NCI-H2227 (cell line): ENCODE data around the gene WTIP.
"Not testable (repeated sequence)": the region's sequence is repeated elsewhere in the genome, so short reads cannot be mapped to it uniquely, and the experiment has no call there.

Experiments
- DNase-seq: peaks from one replicate; lab custom pipeline; 2025; ENCODE audit not compliant: unreplicated experiment; lab: John Stamatoyannopoulos, UW

WTIP gene

DNA sequence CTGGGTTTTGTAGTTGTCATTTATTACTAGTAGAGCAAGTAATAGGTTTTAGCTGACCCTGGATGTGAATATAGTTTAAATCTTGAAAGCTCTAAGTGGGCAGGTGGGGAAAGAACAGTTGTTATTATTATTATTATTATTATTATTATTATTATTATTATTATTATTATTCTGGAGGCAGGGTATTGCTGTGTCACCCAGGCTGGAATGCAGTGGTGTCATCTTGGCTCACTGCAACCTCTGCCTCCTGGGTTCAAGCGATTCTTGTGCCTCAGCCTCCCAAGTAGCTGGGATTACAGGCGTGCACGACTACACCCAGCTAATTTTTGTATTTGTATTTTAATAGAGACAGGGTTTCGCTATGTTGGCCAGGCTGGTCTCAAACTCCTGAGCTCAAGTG is 3.1 kb upstream of the WTIP start:
- DNase-seq = not testable (repeated sequence)

DNA sequence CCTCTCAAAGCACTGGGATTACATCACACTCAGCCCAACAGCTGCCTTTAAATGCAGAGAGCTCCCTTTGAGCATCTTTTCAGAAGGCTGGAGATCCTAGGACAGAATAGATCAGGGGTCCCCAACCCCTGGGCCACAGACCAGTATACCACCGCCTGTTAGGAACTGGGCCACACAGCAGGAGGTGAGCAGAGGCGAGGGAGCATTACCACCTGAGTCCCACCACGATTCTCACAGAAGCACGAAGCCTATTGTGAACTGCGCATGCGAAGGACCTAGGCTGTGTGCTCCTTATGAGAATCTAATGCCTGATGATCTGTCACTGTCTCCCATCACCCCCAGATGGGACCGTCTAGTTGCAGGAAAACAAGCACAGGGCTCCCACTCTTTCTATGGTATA is 2.2 kb upstream of the WTIP start:
- no peak for DNase-seq

DNA sequence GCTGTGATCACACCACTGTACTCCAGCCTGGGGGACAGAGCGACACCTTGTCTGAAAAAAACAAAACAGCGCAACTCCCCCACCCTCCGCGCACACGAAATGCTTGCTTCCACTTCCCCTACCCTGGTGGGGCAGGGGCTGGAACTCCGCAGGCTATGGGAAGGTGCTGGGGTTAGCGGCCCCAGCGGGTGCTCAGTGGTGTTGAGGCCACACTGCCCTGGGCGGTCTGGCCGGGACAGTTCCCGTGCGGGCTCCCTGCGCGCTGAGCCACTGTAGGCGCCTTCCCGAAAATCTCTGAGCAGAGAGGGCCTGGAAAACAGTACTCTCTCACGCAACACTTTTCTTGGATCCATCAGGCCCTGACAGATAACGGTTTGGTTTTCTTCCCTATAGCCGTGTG is 1.1 kb upstream of the WTIP start:
- no peak for DNase-seq

DNA sequence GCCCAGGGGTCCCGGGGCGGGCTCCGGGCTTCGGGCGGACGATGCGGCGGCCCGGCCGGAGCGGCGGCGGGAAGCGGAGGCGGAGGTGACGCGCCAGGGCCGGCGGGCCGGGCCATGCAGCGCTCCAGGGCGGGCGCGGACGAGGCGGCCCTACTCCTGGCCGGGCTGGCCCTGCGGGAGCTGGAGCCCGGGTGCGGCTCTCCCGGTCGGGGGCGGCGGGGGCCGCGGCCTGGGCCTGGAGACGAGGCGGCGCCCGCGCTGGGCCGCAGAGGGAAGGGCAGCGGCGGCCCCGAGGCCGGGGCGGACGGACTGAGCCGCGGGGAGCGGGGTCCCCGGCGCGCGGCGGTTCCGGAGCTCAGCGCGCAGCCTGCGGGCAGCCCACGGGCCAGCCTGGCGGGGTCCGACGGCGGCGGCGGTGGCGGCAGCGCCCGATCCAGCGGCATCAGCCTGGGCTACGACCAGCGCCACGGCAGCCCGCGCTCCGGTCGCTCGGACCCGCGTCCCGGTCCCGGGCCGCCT is 362 bp downstream of the WTIP start:
- peak; percentile 90 for DNase-seq

DNA sequence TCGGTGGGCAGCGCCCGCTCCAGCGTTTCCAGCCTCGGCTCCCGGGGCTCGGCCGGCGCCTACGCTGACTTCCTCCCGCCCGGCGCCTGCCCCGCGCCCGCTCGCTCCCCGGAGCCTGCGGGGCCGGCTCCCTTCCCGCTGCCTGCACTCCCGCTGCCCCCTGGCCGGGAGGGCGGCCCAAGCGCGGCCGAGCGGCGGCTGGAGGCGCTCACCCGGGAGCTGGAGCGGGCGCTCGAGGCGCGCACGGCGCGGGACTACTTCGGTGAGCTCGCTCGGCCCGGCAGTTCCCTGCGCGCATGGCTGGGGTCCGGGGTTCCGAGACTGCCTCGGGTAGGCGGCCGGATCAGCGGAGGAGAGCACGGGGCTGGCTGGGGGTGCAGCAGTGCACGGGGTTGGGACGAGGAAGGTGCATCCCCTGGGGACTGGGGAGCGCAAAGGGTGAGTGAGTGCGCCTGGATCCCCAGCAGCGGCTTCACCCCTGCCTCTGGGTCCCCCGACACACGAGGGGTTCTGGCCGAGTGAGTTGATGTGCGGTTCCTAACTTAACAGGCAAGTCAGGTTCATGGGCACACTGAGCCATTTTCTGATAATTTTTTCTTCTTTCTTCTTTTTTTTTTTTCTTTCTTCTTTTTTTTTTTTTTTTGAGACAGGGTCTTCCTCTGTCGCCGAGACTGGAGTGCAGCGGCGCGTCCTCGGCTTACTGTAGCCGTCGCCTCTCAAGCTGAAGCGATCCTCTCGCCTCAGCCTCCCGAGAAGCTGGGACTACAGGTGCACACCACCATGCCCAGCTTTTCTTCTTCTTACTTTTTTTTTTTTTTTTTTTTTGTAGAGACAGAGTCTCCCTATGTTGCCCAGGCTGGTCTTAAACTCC is 1.1 kb downstream of the WTIP start:
- DNase-seq = peak; percentile 86

DNA sequence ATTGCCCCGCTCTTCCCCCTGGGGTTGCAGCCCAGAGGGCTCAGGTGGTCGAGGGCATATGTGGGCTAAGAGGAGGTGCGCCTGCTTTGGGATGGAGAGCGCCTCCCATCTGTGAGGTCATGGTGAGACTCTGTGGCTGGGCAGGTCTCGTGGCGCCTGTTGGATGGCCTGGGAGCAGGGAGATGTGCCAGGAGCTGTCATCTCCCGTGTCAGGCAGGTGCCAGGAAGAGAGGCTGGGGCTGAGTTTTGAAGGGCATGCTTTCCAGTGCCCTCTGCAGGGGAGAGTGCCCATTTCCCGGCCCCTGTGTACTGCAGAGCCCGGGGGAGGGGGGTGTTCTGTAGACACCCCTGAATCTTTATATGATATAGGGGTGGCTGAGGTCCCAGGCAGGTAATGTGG is 2.8 kb downstream of the WTIP start:
- DNase-seq = no peak

DNA sequence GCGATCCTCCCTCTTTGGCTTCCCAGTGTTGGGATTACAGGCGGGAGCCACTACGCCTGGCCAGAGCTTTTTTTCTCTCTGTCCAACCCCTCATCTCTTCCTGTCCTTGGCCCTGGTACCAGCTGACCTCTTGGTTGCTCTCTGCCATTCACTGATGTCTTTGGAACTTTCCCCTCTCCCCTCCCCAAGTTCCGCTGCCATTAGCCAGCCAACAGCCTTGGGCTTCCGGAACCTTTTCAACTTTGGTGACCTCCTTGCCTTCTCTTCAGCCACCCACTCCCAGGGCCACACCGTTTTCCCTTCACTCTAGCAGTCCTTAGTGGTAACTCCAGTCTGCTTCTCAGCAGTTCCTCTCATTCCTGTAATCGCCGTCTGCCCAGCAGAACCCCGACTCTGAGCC is 4.3 kb downstream of the WTIP start:
- no peak for DNase-seq

DNA sequence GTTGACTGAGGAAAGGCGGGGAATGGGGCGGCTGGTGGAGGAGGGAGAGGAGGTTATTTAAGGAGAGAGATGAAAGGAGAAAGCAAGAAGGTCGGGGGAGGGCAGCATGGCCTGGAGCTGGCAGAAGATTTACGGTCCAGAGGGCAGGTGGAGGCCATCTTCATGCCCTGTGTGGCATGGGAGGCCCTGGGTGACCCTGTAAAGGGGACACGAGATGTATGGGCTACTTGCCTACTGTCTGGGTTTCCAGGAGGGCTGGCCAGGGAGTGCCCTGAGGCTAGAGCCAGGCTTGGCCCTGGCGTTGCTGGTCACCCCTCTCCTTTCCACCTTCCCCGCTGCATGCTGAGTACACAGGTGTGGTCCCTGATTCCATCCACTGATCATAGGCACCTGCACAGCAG is 6.1 kb downstream of the WTIP start:
- DNase-seq = no peak

DNA sequence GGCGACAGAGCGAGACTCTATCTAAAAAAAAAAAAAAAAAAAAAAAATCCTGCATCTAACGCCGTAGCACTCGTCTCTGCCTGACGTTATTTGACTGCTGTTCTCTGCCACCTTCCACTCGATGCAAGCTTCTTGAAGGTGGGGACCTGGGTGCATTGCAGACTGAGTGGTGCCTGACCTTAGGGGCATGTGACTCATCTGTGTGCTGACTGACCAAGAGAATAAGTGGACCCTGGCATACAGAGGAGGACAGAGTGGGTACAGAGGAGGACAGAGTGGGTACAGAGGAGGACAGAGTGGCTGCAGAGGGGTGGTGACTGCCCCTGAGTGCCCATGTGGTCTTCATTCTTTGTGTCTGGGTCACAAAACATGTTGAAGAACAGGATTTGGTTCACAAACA is 7.6 kb downstream of the WTIP start:
- no peak for DNase-seq

DNA sequence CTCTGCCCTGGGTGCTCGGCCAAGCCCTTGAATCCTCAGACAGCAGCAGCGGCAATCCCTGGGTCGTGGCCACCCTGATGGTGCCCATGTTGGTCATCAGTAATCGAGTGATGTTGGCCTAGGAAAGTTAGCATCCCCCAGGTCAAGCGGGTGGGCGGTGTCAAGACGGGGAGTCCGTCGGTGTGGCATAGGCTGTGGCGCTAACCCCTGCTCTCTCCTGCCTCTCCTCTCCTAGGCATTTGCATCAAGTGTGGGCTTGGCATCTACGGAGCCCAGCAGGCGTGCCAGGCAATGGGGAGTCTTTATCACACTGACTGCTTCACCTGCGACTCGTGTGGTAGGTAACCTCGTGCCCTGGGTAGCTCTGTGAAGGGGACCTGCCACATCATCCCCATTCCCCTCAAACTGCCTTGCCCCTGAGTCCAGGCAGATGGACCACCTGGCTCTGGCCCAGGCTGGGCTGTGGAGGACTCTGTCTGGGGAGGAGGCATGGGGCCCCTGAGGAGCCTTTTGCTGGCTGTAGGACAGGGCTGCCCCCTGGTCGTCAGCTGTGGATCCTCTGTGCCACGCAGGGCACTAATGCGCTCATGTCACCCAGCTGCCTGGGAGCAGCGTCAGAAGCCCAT is 8.7 kb downstream of the WTIP start:
- DNase-seq = no peak

DNA sequence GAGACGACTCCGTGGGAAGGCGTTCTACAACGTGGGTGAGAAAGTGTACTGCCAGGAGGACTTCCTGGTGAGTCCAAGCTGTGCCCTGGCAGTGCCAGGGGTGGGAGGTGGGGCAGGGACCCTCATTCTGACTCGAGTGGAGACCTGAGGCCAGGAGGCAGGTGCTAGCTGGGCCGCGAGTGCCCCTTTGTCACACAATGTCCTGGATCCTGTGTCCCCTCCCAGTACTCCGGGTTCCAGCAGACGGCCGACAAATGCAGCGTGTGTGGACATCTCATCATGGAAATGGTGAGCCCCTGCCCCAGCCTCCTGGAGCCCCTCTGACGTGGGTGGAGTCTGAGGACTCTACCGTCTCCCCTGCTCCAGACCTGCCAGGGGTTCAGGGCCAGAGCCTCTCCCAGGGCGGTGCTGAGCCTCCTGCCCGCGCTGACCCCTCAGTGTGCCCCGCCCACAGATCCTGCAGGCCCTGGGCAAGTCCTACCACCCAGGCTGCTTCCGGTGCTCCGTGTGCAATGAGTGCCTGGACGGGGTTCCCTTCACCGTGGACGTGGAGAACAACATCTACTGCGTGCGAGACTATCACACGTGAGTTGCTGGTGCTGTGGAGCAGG is 11.6 kb downstream of the WTIP start:
- DNase-seq = no peak

DNA sequence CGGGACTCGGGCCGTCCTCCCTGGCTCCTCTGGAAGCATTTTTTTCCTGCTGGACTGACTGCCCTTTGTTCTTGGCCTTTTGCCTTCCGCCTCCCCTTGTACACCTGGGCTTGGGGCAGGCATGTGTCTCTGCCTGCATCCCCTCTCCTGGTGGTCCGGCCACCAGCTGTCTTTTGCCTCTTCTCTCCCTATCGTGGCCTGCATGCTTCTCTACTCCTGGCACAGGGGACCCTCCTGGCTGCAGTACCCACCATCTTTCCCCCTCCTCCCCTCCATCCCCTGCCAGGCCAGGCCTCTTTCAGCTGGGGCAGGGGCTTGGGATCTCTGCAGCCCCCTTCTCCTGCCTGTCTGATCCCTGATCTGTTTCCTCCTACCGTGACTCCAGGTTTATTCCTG is 12.1 kb downstream of the WTIP start:
- no peak for DNase-seq

DNA sequence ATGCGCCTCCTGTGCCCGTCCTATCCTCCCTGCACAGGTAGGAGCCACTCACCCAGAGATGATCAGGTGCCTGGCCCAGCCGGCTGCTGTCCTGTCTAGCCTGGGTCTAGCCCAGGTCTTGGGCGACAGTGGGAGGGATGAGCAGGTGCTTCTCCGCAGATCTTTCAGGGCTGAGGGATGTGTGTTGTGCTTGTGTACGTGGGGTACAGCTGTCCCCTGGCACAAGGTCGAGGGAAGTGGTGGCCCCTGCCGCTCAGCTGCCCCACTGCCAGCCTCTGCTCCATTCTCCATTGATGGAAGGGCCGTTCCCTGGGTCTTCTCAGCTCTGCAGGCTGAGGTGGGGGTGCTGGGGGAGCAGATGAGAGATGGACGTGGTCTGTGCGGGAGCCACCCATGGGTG is 13.0 kb downstream of the WTIP start:
- no peak for DNase-seq

DNA sequence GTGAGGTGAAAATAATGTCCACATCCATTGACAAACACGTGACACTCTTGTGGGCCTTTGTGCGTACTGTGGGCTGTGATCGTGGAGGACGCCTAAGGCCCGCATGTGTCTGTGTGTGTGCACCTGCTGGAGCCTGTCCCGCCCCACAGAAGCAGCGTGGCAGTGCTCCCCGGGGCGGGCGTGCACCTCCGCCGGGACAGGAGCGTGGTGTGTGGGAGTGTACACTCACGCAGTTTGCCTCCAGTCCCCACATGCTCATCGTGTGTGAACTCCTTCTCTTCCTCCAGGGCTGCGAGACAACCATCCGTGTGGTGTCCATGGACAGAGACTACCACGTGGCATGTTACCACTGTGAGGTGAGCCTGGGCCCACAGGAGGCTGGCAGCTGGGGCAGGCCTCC is 13.9 kb downstream of the WTIP start:
- no peak for DNase-seq

DNA sequence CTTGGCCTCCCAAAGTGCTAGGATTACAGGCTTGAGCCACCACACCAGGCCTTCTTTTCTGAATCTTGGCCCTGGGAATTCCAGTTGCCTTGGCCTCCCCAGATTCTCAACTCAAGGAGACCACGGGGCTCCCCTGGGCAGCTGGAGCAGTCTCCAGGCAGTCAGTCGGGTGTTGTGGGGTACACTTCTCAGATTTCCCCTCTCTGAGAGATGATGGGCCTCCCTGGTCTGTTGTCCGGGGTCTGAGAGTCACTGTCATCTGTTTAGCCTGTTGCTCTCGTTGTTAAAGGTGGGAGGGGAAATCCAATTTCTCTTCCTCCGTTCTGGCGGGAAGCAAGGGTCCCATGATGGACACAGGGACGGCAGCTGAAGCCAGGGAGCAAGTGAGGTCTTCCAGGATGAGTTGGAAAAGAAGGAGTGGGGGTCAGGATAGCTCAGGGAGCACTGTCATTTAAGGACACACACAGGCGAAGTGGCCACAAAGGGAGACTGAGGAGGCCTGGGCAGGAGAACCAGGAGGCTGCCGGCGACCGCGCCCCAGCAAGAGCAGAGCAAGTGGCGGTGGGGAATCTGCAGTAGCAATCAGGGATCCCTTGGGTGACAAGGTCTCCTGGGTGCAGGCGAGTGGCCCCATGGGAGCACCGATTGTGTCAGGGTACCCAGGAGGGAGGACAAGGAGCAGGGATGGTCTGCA is 15.7 kb downstream of the WTIP start:
- DNase-seq = no peak

DNA sequence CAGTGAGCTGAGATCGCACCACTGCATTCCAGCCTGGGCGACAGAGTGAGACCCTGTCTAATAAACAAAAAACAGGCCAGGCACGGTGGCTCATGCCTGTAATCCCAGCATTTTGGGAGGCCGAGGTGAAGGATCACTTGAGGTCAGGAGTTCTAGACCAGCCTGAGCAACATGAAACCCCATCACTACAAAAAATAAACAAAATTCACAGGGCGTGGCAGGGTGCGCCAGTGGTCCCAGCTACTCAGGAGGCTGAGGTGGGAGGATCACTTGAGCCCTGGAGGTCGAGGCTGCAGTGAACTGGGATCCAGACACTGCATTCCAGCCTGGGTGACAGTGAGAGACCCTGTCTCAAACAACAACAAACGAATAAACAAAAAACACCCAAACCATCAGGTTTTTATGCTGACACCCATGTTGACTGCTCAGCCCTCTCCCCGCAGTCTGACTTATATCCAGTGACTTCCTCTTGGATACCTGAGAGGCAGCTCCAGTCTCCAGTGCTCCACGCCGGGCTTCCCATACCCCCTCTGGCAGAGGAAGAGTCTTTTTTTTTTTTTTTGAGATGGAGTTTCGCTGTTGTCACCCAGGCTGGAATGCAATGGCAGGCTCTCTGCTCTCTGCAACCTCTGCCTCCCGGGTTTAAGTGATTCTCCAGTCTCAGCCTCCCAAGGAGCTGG is 17.7 kb downstream of the WTIP start:
- no peak for DNase-seq

DNA sequence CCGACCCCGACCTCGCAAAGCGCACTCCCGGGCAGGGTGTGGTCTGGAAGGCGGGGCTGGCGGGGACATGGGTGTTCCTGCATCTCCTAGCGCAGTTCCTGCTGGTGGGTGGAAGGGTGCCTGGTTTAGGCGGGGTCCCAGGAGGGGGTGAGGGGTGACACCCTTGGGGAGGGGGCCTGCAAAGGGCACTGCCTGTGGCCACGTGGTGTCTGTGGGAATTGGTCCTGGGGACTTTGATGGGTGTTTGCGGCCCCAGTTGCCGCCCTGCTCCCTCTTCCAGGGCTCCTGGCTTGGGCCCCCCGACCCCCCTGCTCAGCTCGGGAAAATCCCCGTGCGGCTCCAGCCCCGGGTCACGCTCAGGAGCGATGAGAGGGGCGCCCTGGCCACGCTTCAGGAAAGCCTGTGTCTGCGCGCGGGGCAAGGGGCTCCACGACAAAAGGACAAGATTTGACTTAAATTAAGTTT is 19.1 kb downstream of the WTIP start:
- DNase-seq = no peak

DNA sequence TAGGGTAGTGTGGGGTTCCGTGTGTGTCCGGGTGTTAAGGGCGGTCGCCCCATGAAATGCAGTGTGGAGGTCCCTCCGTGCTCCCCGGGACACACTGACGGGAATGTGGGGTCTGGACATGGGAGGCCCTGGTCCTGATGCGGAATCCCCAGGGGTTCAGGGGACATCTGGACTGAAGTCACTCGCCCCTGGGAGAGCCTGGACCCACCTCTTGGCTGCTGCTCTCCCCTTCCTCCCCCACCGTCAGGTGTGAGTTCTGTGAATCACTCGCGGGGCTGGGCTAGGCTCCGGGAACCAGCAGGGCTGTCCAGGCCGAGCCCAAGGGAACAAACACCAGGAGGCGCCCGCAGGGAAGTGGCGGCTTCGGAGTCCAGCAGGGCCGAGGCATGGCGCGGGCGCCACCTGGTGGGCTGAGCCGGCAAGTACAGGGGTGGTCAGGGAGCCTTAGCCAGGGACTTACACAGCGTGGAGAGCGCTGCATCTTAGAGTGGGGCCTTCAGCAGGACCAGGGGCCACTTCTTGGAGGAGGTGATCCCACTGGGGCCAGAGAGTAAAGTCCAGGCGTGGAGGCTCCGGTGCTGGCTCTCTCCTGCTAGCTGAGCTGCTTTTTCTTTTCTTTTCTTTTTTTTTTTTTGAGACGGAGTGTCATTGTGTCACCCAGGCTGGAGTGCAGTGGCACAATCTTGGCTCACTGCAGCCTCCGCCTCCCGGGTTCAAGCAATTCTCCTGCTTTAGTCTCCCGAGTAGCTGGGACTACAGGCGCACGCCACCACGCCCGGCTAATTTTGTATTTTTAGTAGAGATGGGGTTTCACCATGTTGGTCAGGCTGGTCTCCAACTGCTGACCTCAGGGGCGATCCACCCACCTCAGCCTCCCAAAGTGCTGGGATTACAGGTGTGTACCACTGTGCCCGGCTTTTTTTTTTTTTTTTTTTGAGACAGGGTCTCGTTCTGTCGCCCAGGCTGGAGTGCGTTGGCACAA is 20.1 kb downstream of the WTIP start:
- DNase-seq = peak; percentile 99

DNA sequence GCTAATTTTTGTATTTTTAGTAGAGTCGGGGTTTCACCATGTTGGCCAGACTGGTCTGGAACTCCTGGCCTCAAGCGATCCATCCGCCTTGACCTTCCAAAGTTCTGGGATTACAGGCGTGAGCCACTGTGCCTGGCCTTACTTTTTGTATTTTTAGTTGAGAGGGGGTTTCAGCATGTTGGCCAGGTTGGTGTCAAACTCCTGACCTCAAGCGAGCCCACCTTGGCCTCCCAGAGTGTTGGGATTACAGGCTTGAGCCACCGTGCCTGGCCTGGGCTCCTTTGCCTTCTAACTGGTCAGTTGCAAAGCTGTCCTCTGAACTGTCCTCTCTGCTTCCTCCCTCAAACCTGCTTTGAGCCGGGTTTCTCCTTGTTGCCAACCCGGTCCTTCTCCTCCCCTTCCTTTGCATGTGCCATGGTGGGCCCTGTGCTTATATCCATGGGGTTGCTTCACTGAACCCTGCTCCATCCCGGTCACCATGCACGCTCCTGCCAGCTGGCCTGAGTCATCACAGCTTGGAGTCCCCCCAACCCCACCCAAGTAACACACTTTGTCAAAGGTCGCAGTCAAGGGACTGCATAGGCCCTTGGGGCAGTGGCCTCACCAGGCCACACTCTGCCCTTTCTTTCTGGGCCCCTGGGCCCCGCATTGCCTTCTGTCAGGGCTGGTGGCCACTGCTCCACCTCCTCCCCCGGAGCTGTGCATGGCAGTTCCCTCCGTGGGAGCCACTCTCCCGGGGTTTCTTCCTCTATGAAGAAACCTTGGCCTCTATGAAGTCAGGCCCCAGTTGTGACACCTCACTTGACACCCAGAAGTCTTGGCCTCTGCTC is 21.2 kb downstream of the WTIP start:
- DNase-seq = no peak
